HG03025 (cell line): ENCODE data around the gene ME1.
"Not testable (repeated sequence)": the region's sequence is repeated elsewhere in the genome, so short reads cannot be mapped to it uniquely, and the experiment has no call there.

ENCODE experiments used
- ATAC-seq: cut with Tn5 transposase; IDR thresholded peaks from one replicate; pipeline ENCODE4 v1.9.1; 2021; ENCODE audit warnings: mild to moderate bottlenecking, moderate library complexity; ENCODE audit not compliant: unreplicated experiment, low FRiP score

Gene ME1

DNA sequence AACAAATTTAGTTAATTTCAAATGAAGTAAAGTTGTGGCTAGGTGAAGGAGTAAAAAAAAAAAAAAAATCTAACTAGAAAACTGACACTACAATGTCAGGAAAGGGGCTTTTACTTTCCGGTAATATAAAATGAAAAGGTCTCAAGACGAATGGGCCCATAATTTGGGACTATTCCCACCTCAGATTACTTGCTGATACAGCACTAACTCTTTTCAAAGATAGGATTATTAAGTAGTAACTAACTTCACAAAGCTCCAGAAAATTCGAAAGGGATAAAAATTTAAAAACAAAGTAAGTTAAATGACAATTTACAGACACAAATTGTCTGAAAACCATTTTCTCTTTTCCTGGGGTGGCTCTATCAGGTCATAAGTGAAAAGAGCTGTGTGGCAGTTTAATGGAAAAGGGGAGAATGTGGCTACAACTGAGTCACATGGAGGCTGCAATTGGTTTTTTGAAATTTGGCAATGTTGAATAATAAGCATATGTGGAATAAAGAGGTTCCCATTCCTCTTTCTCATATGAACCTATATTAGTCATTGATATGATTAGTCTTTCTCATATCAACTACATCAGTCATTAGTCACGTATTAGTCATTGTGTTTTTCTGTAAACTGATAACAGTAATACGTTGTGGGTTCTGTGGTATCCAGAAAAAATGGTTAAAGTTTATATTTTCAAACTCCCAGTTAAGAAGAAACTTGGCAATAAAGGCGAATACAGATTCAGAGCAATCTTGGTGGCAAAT lies 159.7 kb downstream of the ME1 start:
- ATAC-seq = no peak

DNA sequence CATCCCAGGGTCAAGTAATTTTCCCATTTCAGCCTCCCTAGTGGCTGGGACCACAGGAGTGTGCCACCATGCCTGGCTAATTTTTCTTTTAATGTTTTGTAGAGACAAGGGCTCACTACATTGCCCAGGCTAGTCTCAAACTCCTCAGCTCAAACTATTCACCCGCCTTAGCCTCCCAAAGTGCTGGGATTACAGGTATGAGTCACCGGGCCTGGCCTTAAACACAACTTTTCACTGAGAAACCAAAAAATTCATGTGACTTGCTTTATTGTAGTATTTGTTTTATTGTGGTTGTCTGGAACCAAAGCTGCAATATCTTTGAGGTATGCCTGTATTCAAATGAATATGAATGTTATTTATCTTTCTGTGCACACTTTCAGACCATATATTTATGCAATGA lies 165.5 kb downstream of the ME1 start:
- ATAC-seq = no peak

DNA sequence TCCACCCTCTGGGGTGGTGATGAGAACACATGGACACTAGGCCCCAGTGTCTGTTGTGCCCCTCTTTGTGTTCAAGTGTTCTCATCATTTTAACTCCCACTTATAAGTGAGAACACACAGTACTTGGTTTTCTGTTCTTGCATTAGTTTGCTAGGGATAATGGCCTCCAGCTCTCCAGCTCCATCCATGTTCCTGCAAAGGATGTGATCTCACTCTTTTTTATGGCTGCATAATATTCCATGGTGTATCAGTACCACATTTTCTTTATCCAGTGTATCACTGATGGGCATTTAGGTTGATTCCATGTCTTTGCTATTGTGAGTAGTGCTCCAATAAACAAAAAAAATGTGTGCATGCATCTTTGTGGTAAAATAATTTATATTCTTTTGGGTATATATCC lies 170.3 kb downstream of the ME1 start:
- ATAC-seq = no peak

DNA sequence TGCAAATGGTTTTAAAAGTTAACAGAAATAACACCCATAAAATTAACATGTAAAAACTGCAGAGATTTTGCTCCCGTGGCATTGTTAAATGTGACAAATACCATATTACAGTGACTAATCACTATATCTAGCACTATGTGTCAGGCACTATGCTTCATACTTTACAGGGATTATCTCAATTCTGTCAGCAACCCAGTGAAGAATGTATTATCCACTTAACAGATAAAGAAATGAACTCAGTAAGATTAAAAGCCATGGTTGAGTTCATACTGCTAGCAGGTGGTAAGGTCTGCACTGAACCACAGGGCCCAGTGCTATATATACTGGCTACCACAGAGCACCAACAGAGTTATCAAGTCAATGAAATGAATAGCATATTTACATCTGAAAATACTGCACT lies 172.3 kb downstream of the ME1 start:
- ATAC-seq = no peak

DNA sequence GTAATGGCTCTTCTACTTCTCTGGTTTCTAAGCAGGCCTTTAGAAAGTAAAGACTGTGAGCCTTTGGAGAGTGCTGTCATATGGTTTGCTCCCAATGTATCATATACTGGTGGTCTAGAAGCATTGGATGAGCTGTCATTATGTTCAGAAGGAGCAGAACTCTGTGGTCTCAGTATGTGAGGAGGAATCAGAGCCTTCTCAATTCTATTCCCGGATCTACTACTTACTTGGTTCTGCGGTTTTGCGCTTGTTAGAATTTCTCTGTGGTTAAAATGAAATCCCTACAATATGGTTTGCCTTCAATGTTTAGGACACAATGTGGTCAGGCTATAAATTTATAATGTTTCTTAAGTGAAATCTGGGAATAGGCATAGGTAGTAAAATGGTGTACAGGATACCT lies 173.1 kb downstream of the ME1 start:
- ATAC-seq = no peak

DNA sequence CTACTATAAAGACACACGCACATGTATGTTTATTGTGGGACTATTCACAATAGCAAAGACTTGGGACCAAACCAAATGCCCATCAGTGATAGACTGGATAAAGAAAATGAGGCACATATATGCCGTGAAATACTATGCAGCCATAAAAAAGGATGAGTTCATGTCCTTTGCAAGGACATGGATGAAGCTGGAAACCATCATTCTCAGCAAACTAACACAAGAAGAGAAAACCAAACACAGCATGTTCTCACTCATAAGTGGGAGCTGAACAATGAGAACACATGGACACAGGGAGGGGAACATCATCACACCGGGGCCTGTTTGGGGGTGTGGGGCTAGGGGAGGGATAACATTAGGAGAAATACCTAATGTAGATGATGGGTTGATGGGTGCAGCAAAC lies 174.1 kb downstream of the ME1 start:
- ATAC-seq = not testable (repeated sequence)

DNA sequence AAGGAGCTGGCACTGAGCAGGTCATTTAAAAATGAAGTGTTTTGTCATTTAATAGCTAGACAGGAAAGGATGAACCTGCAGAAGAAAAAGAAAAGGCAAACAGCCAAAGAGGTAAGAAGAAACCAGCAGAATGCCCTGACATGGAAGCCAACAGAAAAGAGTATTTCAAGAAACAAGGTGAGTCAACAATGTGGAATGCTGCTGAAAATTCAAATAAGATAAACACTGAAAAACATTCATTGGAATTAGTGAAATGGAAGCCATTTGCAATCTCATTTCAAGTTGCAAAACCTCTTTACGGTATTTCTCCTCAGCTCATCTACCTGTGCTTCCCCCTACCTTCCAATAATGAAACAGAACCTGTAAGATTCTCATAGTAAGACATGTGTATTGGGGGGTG lies 178.1 kb downstream of the ME1 start:
- no peak for ATAC-seq

DNA sequence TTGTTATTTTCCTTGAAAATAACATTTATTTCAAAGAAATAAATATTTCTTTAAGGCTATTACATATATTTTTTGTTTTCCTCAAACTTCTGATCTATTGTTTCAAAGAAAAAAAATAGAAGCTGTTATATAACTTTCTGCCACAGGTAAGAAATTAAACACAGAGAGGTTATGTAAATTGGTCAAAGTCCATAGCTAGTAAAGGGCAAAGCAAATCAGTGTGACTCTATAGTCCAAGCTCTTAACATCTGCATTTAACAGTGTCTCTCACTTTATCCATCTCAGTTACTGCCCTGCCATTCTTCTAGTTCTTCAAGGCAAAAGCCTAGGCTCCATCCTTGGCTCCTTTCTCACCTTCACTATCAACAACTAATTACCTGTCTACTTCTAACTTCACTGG lies 180.6 kb downstream of the ME1 start:
- ATAC-seq = no peak

DNA sequence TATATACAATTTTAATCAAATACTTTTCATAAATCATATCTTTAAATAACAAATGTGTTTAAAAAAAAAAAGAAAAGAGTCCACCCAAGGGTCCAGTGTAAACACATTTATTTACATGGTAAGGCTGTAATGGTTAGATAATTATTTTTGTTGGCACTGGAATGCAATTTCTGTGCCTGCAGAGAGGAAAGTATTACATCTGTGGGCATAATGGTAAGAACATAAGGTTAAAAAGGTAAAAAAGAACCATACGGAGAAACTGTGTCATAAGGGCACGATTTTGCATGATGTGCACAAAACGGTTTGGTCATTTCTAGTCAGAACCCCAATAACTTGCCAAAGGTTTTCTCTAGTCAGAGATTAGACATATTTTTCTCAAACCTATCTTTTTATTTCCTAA lies 183.4 kb downstream of the ME1 start:
- ATAC-seq = no peak

DNA sequence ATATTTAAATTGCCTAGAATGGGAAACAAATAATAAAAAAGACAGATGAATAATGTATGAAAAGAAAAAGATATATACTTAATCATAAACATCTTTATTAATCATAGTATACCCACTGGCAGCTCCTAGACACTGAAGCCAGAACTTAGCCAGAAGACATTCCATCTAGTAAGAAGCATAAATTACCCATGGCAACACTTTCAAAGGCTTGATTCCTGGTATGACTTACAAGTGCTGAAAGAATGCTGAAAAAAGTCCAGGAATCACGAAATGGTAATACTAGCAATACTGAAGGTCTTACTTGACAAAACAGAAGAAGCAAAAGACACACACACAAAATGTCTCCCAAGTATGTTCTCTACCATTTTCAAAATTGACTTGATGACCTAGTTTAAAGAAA lies 199.7 kb downstream of the ME1 start:
- ATAC-seq = no peak

DNA sequence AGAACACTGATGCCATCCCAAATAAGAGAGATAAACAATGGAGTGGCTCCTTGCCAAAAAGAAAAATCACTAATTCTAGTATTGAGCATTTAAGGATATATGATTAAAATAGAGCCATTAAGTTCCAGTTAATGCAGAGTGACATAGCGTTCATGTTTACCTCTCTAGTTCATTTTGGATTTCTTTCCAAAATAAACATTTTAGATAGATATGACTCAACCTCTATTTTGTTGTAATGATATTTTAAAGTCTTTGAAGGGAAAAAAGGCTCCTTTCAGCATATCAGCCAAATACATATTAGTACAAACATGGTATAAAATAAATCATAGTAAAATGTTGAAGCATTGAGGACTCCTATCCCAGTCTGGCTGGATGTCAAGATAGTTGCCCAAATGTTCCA lies 204.3 kb downstream of the ME1 start:
- ATAC-seq = no peak

DNA sequence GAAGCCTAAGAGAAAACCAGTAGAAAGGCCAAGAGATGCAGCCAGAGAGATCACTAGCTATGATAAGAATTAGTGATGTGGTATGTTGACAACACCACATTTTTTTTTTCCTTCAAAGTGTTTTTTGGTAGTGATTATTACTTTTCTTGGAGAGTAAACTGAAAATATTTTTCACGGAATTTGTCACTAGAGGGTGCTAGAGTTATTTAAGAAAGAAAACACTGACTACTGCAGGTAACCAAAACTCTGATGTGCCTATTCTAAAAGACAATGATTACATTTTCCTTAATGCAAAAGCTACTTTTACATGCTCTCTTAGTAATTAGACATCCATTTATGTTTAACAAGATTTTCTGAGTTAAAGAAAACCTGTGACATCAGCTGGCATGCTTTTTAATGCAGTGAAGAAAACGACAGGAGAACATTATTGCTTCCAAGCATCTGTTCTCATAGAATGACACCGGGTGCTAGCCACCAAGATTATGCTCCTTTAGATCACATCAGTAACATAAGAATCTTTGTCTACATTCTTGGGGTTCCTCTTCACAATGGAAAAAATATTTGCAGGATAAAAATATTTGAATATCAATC lies 208.9 kb downstream of the ME1 start:
- ATAC-seq = no peak

DNA sequence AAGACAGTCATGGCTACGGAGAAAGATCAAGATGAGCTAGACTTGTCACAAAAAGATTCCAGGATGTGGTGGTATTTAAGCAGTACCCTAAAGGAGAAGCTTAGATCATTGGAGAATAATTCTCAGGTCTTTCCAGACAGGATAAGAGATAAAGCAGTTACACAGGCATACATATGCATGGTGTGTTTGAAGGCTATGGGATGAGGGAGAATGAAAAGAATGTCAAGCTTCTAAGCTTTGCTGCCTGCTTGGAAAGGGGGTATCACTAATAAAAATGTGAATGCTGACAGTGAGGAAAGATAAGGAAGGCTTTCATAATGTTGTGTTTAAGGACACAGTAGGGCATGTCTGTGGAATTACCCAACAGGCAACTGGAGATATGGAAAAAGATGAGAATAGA lies 209.6 kb downstream of the ME1 start:
- ATAC-seq = no peak

DNA sequence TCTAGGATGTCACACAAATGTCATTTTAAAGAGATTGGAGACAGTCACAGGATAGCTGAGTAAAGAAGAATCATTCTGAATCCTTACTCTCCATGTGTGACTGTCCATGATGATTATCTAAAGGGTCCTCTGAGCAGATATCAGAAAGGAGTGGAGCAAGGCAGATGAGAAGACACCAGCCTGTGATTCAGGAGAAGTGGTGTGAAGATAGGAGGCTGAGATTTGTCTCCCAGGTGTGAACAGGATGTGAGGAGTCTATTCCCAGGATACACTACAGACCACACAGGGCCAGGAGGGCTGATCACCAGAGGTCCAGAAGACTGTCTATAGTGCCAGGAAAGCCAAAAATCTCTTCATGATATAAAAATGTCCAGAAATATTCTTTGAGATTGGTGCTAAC lies 210.7 kb downstream of the ME1 start:
- ATAC-seq = no peak

DNA sequence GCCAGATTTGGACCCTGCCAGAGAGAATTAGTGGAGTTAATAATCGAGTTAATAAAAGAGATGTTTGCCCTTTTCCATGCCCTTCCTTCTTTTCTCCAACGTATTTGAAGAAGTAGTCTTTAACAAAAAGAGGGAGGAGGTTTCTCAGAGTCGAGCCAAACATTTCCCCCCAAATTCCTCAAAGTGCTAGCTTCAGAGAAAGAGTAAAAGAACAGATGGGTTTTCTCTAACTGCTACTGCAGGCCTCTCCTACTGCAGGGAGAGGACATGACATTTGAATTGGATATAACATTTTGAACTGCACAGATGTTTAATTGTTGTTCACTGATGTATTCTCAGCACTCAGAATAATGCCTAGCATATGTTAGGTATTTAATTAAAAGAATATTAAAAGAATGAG lies 212.2 kb downstream of the ME1 start:
- no peak for ATAC-seq

DNA sequence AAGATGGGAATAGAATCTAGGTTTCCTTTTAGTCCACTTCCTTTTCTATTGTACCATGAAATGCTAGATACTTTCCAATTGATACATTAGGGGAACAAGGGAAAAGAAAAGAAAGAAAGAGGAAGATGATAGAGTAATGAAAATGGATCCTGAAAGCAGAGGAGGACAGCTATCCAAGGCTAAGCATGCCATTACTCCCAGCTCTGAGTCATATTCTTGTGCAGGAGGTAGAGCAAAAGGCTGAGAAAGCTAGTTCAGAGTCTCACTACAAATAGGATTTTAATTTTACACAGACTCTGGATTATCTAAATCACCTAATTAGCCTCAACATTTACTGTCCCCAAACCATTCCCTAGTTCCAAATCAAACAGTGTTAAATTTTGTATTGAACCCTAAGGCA lies 214.0 kb downstream of the ME1 start:
- ATAC-seq = no peak

DNA sequence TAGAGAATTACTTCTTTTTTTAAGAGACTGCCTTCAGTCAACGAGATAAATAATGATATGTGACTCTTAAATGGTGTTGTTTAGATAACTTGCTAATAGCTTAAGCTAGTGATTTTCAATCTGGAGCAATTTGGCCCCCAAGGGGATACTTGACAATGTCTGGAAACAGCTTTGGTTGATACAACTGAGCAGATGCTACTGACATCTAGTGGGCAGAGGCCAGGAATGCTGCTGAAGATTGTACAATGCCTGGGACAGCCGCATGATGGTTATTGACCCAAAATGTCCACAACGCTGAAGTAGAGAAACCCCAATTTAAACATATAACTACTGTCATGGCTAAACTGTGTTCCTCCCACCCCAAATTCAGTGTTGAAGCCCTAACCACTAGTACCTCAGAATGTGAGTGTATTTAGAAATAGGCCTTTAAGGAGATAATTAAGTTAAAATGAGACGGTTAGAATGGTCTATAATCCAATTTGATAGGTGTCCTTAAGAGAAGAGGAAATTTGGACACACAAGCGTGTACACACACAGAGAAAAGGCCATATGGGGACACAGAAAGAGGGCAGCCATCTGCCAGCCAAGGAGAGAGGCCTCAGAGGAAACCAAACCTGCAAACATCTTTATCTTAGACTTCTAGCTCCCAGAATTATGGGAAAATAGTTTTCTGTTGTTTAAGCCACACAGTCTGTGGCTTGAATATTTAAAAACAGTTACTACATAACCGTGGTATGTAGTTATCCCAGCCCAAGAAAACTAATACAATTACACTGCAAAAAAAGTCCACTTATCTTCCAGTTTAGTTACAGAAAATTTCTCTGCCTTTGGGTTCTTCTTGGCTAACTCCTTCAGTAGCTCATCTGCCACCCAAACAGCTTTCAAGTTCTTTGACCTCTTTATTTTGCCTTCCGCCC lies 215.5 kb downstream of the ME1 start:
- ATAC-seq = peak; percentile 99

DNA sequence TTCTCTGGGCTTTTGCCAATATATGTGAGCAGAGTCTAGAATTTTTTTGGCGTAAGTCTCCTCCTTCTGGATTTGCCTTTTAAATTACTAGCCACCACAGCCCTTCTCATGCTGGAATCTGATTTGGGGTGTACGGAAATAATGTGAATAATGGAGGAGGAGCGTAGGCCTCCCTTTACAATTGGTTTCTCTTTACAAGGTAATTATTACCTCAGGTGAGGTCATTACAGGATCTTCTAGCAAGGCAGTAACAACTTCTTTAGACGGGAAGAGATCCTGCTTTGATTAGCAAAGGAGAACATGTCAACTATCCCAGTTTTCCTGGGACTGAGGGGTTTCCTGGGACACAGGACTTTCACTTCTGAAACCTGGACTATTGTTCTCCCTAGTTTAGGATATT lies 228.8 kb downstream of the ME1 start:
- no peak for ATAC-seq

DNA sequence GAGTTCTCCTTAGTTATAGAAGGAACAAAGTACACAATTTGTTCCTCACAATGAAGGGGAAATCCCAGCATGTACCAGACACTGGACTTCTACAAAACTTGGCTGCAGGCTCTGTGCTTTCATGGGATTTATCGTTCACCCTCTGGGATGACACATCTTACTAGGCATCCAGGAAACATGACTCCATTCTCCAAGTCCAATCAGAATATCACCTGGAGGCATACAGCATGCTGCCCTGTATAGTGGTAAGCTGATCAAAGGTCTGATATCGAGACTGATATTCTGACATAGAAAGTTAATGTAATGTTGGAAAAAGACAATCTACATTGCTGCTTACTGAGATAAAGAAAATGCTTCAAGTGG lies 231.0 kb downstream of the ME1 start:
- no peak for ATAC-seq

DNA sequence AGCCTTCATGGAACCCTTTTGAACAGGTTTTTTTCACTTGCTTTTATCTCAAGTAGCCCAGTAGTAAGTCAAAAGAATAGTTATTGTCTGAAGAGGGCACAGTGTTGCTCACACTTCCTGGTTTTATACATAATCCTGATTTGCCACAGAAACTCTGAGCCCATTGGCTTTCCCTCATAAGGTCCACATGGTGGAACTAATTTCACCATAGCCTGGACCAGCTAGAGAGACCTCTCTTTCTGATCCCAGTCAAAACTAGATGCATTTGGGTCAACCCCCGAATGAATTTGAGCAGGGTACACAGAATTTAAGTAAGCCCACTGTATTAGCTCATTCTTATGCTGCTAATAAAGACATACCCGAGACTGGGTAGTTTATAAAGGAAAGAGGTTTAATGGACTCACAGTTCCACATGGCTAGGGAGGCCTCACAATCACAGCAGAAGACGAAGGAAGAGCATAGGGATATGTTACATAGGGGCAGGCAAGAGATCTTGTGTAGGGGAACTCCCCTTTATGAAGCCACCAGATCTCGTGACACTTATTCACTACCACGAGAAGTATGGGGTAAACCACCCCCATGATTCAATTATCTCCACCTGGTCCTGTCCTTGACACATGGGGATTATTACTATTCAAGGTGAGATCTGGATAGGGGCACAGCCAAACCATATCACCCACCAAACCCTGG lies 231.5 kb downstream of the ME1 start:
- ATAC-seq = no peak
